ENCODE results near the gene BAZ2B. TPM values are rescaled to one million over a fixed set of nuclear protein-coding genes. Genes with fewer than 3 reads are reported as not detected.
A peak's percentile ranks its signal among the peaks of the same experiment; 100 is the strongest.

Gene BAZ2B
- total RNA-seq, 1 experiment from 2014 or later: 19.9 TPM

- no peak overlapping the region for H3K27ac ChIP-seq (ENCODE audit: low read depth, low read length)
- H3K9ac ChIP-seq (ENCODE audit: low read length): no peak overlapping the region
- no peaks in the 10 kb centered on the region for H3K79me2 ChIP-seq (ENCODE audit: insufficient read depth, low read length)
- no peaks in the 10 kb centered on the region for H3K9me3 ChIP-seq (ENCODE audit: control insufficient read depth in 1 of 2, insufficient read depth in 1 of 2, low read depth in 1 of 2, low read length in 2 of 2)
- intact Hi-C loops (cut with micrococcal nuclease): no loop called here
- H2AFZ ChIP-seq (ENCODE audit: low read depth, low read length, poor library complexity, severe bottlenecking): no peak overlapping the region
- ChIA-PET POLR2A (no interaction called here), CTCF (no interaction called here), RAD21 (ENCODE audit: low non-redundant PET in 1 of 2, low total read pairs in 2 of 2, uncharacterized antibody in 2 of 2, unreplicated experiment in 2 of 2) (no interaction called here)
- no peaks in the 10 kb centered on the region; a peak in 1 of 4 replicates for H3K36me3 ChIP-seq (ENCODE audit: control insufficient read depth in 1 of 2, insufficient read depth in 2 of 2, low read length in 2 of 2)
- H4K20me1 ChIP-seq (ENCODE audit: insufficient read depth): no peaks in the 10 kb centered on the region
- H3K27me3 ChIP-seq (ENCODE audit: insufficient read depth, low read length): no peaks in the 10 kb centered on the region
- H3K9me2 ChIP-seq (ENCODE audit: insufficient read depth): no peaks in the 10 kb centered on the region
- H3K4me1 ChIP-seq (ENCODE audit: control insufficient read depth in 1 of 2, insufficient read depth in 2 of 2, low read length in 2 of 2): no peaks in the 10 kb centered on the region
- ATAC-seq (no peak), DNase-seq (ENCODE audit: low read depth, low spot score) (no peak)
- TSS peak; percentile 38 for BruUV-seq (replicated peaks)
- H3K4me2 ChIP-seq (ENCODE audit: low read length): no peak overlapping the region
- TF ChIP-seq SRF (IDR thresholded peaks at IDR 0.05; ENCODE audit: low read depth): no peak
- TF ChIP-seq EZH2phosphoT487 (IDR thresholded peaks at IDR 0.05; ENCODE audit: borderline replicate concordance): no peak
- TF ChIP-seq JUND (IDR thresholded peaks at IDR 0.05): no peak
- TF ChIP-seq SIN3A (IDR thresholded peaks at IDR 0.05; ENCODE audit: low read depth): no peak
- H3K4me3 ChIP-seq (replicated peaks in 1 of 2; ENCODE audit: low read depth in 1 of 2, low read length in 2 of 2): no peak overlapping the region
Measured at GRCh38 chr2:159438284-159438683, 178.1 kb downstream of the BAZ2B start.

DNA sequence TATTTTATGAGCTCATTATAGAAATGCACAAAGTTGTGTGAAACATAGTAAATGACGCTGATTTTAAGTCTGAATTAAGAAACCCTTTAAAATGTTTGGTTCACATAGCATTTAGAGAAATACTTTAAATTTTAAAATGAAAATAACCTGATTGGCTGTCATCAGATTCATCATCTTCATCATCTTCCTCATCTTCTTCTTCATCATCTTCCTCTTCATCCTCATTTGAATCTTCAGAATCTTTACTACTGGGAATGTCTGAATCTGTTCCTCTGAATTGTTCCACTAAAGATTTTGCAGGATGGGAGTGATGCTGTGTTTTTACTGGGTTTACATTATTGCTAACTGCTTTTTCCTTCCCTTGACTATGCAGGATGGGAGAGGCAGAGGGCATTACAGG is 183.7 kb downstream of the BAZ2B start:
- intact Hi-C loops (cut with micrococcal nuclease): no loop called here
- no peaks in the 10 kb centered on the region for H3K79me2 ChIP-seq (ENCODE audit: insufficient read depth, low read length)
- POLR2A ChIA-PET: no interaction called here
- RAD21 ChIA-PET (ENCODE audit: low non-redundant PET in 1 of 2, low total read pairs in 2 of 2, uncharacterized antibody in 2 of 2, unreplicated experiment in 2 of 2): no interaction called here
- H3K4me2 ChIP-seq (ENCODE audit: low read length): no peak overlapping the region
- no peak overlapping the region for H3K9ac ChIP-seq (ENCODE audit: low read length)
- H3K4me3 ChIP-seq (replicated peaks in 1 of 2; ENCODE audit: low read depth in 1 of 2, low read length in 2 of 2): no peak overlapping the region
- DNase-seq (ENCODE audit: low read depth, low spot score) (no peak), ATAC-seq (no peak)
- H2AFZ ChIP-seq (ENCODE audit: low read depth, low read length, poor library complexity, severe bottlenecking): no peak overlapping the region
- H3K4me1 ChIP-seq (ENCODE audit: control insufficient read depth in 1 of 2, insufficient read depth in 2 of 2, low read length in 2 of 2): no peaks in the 10 kb centered on the region
- H3K27me3 ChIP-seq (ENCODE audit: insufficient read depth, low read length): no peaks in the 10 kb centered on the region
- no peaks in the 10 kb centered on the region; a peak in 1 of 4 replicates for H3K36me3 ChIP-seq (ENCODE audit: control insufficient read depth in 1 of 2, insufficient read depth in 2 of 2, low read length in 2 of 2)
- BruUV-seq (replicated peaks): no TSS peak
- H3K27ac ChIP-seq (ENCODE audit: low read depth, low read length): no peak overlapping the region
- no peaks in the 10 kb centered on the region for H4K20me1 ChIP-seq (ENCODE audit: insufficient read depth)
- H3K9me3 ChIP-seq (ENCODE audit: control insufficient read depth in 1 of 2, insufficient read depth in 1 of 2, low read depth in 1 of 2, low read length in 2 of 2): no peaks in the 10 kb centered on the region
- H3K9me2 ChIP-seq (ENCODE audit: insufficient read depth): no peaks in the 10 kb centered on the region
- CTCF ChIA-PET: no interaction called here
- TF ChIP-seq TCF7L2 (IDR thresholded peaks at IDR 0.05; ENCODE audit: borderline replicate concordance, extremely low read depth, insufficient read depth, insufficient read length) (no peak), EGR1 (IDR thresholded peaks at IDR 0.05; ENCODE audit: low read depth) (no peak)
